HG03575 (cell line): Measurements from ENCODE around the gene ASTN2.

ENCODE experiments used
- ATAC-seq: cut with Tn5 transposase; IDR thresholded peaks from one replicate; pipeline ENCODE4 v1.9.1; 2021; ENCODE audit not compliant: unreplicated experiment, insufficient number of reproducible peaks, low FRiP score; ENCODE audit errors: extremely low read depth

The ASTN2 gene

DNA sequence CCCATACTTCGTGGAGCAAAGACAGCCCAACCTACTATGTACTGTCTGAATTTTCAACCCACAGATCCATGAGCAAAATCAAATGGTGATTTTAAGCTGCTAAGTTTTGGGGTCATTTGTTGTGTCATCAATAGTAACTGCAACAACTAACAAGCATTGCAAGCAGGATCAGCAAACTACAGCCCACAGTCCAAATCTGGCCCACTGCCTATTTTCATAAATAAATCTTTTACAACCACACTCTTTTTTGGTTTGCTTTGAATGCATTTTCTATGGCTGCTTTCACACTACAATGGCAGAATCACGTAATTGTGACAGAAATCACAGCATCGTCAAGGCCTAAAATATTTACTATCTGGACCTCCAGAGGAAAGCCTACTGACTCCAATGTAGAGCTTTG, 964.9 kb downstream of the ASTN2 start:
- ATAC-seq, result no peak

DNA sequence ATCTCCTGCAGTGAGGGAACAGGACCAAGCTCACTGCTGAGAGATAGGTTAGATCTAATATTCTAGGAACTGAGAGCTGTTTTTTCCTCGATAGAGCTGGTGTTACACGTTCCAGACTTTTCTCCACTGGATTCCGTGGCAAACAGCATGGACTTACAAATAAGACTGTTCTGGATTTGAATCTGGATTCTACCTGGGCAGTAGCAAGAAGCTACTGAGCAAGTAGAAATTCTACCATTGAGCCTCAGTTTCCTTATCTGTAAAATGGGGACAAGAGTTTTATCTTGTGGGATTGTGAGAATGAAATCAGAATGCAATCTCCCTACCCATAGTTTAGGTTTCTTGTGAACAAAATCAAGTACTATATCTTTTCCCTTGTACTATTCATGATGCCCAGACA, 966.4 kb downstream of the ASTN2 start:
- no peak for ATAC-seq

DNA sequence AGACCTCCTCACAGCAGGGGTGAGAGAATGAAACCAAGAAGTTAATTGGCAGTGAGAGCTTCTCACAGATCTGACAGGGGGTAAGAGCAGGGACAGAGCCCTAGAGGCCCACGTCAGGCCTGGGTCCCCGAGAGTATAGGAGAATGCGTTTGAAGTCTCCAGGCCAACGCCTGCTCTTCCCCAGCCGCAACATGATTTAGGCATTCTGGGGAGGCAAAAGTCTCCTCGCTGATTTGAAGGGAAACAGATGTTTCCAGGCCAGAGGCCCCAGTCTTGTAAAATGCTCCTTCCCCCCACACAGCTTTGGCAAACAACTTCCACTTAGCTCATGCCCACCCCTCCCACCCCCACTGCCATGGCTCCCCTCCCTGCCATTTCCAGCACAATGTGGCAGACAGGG, 966.9 kb downstream of the ASTN2 start:
- ATAC-seq, result no peak

DNA sequence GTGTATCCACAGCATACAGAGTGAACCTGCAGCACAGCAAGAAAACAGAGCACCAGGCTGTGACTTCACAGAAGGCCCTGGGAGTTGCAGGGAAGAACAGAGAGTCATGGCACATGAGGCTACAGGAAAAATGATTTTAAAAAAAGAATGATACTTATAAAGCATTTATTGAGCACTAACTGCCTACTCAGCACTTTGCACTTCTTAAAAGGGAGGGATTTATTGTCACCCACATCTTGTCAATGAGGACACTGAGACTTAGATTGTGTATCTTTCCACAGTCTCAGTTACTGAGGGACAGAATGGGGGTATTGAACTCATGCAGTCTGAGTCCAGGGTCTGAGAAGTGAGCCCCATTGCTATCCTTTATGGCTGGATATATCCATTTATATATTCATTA, 972.3 kb downstream of the ASTN2 start:
- no peak for ATAC-seq

DNA sequence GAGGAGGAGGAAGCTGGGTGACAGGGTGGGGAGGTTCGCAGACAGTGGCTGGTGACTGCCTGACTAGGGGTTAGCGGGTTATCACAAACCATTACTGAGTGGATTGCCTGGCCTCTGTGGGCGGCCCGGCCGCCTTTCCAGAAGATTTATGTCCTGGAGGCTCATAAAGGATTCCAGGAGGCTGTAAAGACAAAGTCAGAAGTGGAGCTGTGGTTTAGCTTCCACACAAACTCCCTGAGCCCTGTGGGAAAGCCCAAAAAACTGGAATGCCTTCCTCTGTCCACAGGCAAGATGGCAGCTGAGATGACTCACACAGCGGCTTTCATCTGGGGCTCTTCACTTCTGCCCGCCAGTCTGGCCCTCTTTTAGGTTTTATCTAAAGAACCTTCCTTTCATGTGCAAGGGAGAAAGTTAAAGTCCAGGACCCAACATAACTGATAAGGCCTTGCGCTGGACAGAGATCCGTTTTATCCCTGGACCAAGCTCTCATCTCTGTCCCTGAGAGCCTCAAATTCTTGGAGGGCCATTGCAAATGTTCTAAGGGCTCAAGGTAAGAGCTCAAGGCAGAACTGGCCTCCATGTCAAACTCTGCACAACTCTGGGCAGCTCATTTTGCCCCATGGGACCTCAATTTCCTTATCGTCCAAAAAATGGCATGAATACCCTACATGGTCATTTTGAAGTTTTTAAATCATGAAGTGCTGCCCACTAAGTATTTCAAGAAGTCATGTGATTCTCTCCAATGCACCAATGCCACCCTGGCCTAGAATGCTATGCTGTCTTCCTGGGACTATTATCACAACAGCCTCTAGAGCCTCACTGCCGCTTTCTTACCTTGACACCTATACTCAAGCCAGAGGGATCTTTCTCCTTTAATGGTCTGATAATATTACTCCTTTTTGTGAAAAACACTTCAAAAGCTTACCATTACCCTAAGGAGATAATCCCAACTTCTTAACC, 977.2 kb downstream of the ASTN2 start:
- ATAC-seq, result no peak

DNA sequence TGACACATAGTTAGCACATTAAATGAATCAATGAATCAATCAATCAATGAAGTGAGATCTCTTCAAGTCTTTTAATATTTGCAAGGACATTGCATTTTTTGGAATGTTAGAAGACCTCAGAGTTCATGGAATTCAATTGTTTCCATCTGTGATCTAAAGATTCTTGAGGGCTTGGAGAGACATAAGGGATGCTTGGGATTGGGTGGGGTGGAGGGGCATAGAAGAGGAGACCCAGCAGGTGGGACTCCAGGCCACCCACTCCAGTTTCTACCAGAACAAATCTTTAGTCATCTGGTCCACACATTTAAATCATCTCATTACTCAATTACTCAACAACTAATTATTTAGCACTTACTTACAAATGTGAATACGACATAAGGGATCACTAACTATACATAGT, 978.7 kb downstream of the ASTN2 start:
- no peak for ATAC-seq

DNA sequence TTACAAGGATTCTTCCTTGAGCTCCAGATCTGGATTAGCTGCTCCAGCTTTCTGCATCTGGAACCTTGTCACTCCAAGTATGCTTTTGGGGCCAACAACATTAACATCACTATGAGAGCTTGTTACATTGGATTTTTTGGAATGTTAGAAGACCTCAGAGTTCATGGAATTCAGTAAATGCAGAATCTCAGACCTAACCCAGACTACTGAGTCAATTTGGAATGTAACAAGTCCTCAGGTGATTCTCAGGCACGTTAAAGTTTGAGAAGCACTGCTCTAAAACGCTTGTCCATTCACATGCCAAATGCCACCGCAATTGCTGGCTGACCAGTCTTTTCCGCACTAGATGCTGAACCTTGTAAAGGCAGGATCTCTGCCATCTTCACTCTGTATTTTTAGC, 979.2 kb downstream of the ASTN2 start:
- ATAC-seq, result no peak

DNA sequence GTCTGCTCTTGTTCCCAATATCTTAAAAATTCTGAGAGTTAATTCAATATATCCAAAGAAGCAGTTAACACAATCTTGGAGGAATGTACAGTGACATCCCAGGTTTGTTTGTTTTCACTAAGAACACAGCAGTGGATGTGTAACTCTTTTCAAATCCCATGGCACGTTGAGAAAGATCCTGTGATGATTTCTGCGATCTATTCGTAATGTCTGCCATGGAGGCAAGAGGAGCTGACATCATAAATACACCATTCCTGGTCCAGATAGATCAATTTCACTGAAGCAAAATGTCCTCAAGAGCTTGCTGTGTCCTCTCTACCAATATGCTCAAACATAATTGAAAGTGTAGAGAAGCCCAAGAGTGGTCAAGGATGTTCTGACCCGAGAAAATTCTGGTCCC, 980.5 kb downstream of the ASTN2 start:
- ATAC-seq, result no peak

DNA sequence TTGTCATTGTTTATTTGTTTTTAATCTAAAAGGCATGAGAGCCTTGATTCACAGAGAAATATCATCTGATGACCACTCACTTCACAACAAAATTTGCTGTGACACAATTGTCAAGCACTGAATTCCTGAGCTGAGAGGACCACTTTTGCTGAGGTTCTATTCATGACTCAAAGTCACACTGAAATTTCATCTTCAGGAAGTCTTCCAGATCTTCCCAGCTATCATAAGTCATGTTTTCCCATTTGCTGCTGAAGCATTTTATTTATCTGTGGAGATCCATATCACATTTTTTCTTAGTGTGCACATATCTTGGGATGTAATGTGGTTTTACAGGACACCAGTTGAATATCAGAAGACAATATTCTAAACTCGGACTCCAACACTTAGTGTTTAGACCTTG, 982.8 kb downstream of the ASTN2 start:
- ATAC-seq, result no peak

DNA sequence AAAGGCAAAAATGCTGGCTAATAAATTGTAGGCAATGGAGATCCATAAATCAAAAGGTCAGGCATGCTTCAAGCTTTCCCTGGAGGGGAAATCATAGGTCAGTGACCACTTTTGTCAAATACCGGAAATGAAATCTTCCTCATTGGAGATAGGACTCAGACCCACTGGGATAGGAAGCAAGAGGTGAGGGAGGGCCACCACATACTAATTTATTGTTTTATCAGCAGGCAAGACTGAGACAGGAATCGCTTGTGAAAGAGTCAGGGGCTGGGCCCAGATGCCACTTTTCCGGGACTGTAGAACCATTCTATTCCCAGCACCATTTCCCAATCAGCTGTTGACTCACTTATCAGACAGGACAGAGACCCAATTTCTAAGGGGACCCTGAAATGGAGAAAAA, 984.0 kb downstream of the ASTN2 start:
- no peak for ATAC-seq

DNA sequence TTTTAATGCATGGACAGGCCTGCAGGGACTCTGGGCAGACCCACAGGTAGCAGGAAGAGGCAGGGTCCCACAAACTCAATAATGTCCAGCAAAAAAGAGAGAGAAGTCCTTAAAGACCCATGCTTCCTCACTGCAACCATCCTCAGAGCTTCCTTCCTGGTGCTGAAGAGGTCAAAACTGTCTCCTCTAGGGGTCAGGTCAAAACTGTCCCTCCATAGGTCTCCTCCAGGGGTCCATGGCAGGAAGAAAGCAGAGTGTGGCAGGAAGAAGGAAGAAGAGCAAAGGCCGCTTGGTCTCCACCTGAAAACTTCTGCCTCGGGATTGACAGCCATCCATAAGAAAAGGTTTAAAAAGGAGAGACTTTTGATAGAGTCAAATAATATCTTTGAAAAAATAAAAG, 989.6 kb downstream of the ASTN2 start:
- ATAC-seq, result no peak

DNA sequence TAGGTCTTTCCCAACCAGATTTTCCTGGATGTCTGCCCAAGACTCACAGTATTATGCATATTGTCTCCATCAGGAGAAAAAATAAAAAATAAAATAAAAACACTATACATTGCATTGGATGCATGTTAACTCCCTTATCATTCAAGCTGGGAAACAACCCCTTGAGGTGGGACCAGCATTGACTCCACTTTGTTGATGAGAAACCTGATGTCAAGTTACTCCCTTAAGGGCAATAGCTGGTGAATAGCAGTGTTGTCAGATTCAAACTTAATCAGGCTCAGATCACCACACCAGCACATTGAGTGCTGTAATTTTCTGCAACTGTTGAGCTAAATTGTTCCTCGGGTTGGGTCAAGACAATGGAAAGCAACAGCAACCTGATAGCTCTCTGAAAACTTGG, 991.7 kb downstream of the ASTN2 start:
- ATAC-seq, result no peak

DNA sequence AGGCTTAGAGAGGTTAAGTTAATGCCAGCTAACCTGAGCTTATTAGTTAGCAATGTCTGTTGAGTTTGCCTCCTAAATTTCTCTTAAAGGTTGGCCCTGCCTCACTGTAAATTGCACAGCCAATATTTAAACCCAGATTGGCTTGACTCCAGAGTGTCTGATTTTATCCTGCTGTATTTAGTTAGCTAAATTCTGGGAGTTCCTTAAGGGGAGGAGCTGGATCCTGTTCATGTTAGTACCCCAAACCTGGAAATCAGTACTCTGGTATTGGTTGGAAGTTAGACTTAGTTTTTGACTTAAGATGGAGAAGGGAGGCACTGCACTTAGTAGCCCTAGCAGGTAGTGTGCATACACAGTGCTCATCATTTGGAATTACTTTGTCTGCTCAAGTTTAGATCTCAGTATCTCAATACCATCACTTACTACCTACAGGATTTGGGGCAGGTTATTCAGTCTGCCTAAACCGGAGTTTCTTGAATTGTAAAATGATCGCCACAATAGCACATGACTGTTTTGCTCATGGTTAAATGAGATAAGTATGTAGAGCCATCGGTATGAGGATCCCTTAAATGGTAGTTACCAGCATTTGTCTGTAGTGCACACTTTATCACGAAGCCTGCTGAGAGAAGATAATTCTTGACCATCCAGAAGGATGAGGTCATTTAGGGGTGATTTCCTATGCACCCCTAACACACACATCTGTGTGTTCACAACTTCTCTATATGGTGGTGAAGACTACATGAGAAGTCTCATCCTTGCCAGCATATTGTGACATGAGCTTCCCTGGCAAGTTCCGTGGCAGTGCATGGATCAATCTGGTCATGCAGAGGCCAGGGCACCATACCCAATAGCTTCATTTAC, 992.5 kb downstream of the ASTN2 start:
- ATAC-seq, result no peak

DNA sequence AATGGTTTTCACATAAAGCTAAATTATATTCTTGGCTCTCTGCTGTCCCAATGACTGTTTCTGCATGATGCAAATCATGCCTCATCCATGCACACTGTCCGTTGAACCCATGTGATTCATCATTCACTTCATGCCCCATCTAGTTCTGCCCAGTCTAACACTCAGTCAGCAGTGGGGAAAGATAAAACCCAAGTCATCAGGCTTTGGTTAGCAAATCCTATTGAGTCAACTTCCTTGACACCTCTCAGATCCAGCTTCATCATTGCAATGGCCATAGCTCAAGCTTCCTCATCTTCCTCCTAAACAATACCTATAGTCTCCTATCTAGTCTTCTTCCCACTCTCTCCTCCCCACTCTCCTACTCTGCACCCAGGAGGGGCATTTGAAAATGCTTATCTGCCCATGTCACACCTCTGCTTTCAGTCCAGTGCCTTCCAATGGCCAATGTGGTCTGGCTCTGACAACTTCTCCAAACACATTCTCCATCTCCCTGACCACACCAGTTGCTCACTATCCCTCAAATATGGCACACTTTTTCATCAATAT, 993.8 kb downstream of the ASTN2 start:
- ATAC-seq, result no peak

DNA sequence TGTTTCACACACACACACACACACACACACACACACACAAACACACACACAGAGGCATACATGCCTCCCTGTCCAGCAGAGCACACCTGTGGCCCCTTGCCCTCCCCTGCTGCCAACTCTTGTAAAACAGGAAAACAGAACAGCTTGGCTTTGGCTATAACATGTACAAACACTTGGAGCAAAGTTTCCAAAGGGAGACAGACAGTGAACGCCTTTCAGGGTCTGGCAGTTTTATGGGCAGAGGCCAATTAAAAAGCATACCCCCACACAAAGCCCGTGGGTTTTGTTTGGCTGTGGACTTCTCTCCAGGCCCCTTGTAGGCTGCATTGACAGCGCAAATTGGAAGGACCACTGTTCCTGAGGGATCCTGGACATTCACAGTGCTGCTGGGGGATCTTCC, 995.7 kb downstream of the ASTN2 start:
- no peak for ATAC-seq

DNA sequence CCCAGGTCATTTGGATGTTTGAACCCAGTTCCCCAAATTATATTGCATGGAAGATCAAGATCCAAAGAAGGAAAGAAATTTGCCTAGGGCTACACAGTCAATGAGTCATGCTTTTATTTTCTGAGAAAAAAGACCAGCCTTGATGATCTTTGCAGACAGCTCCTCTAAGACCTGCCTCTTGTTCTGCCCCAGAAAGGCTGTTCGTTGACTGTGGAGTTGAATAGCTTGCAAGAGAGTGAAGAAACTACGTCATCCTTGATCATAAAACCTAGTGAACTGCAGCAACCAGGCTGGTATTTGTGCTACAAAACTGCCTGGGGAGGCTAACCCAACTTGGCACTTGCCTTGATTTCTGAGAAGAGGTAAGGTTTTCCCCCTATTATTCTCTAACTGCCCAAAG, 997.4 kb downstream of the ASTN2 start:
- no peak for ATAC-seq

DNA sequence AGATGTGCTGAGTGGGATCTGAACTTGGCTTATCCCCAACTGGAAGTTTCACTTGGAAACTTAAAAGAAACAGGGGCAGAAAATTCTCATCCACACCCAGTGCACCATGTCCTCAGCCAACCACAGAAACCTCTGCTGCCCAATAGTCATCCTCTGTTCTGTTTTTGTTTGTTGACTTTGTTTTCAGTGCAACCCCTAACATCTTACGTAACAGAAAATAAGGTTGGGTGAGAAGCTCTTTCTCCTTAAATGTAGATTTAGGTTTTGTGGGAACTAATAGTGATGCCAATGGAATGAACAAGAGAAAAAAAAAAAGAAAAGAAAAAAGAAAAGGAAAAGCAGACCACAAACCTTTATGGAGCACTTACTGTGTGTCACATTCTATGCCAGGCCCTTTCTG, 998.4 kb downstream of the ASTN2 start:
- no peak for ATAC-seq

DNA sequence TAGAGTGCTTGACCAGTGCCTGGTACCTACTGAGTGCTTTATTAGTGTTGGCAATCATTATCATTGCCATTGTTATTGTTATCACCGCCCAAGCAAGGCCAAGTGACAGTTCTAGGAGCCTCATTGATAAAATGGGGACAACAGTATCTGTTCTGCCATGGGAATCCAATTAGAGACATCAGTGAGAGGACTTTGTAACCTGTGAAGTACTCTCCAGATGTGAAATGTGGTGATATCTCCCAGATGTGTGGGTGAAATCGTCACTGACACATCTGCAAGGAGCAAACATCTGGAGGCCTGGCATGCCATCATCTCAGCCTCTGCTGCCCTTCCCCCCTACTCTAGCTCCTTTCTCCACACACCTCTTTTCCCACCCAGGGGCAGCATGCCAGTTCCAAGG, 1000.5 kb downstream of the ASTN2 start:
- no peak for ATAC-seq

DNA sequence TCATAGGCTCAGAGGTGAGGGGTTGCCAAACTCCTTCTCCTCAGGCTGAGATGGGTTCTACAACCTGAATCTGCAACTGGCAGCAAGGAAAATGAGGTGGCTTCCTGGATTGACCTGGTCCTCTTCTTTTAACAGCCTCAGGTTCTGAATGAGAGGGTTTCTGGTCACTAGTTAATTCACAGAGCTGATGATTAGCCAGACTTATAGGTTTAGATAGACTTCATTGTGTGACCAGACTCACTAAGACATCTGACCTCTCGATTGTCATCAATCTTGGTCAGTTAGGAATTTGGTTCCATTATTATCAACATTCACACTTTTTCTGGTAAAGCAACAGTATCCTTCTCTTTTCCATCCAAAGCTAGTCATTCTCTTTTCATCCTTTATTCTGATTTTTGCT, 1003.4 kb downstream of the ASTN2 start:
- ATAC-seq, result no peak

DNA sequence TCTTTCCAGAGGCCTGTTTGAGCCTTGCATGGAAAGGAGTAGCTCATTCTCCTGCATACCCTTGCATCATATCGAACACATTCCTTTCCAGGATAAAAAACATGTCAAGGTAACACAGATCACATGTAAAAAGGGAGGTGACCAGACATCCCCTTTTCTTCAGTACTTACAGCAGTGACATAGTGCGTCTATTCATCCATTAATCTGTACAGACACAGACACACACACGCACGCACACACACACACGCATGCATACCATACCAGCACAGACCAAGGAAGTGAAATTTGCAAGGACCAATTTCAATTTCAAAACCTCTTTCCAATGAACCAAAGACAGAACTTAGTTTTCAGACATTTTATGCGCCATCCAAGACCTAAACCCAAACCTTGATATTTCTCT, 1005.2 kb downstream of the ASTN2 start:
- ATAC-seq, result no peak
